BE2C (cell line): ENCODE data around the gene LRRC53.

Experiments
- DNase-seq: peaks from one replicate; pipeline ENCODE4 v3.0.0-alpha.2; 2020
- H3K27me3 ChIP-seq: fragments of 250-450 bp; sonication (Bioruptor Pico); 2 replicates; pipeline ENCODE4 v1.5.1; 2020; ENCODE audit warnings: mild to moderate bottlenecking
- H3K36me3 ChIP-seq: fragments of 250-450 bp; sonication (Bioruptor Pico); 2 replicates; pipeline ENCODE4 v1.5.1; 2020; ENCODE audit warnings: mild to moderate bottlenecking
- H3K4me1 ChIP-seq: fragments of 250-450 bp; sonication (Bioruptor Pico); 2 replicates; pipeline ENCODE4 v1.5.1; 2020
- H3K4me3 ChIP-seq: 2 replicates; pipeline ENCODE4 v1.5.1; 2011; ENCODE audit warnings: low read depth, low read length
- H3K9me3 ChIP-seq: fragments of 250-450 bp; sonication (Bioruptor Pico); 2 replicates; pipeline ENCODE4 v1.5.1; 2020
- CTCF ChIP-seq: IDR thresholded peaks from 2 replicates; pipeline ENCODE4 v1.5.1; 2012; ENCODE audit warnings: mild to moderate bottlenecking, low read depth, low read length

LRRC53 gene

DNA sequence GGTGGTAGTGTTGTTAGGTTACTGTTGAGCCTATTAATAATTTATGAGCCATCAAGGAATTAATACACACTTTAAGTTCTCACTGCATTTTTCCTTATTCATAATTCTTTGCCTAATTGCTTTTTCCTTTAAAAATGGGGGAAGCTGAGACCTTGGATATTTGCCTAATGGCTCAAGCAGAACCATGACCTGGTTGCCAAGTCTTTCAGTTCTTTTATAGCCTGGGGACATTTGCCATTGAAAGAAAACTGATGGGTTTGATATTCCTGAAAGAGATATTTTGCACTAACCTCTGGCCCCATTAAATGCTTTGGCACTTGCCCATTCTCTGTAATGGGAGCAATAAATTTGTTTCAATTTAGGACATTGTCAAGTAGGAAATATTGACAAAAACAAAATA, 18.5 kb upstream of the LRRC53 start:
- no peaks in the 10 kb centered on the region for H3K27me3 ChIP-seq
- no peaks in the 10 kb centered on the region for H3K4me1 ChIP-seq
- no peak overlapping the region for H3K4me3 ChIP-seq
- H3K9me3 ChIP-seq = no peaks in the 10 kb centered on the region
- H3K36me3 ChIP-seq = no peaks in the 10 kb centered on the region
- no peak for TF ChIP-seq CTCF
- DNase-seq = peak; percentile 10

- H3K4me1 ChIP-seq = no peaks in the 10 kb centered on the region
- no peaks in the 10 kb centered on the region for H3K9me3 ChIP-seq
- no peaks in the 10 kb centered on the region for H3K36me3 ChIP-seq
- no peak for TF ChIP-seq CTCF
- no peaks in the 10 kb centered on the region for H3K27me3 ChIP-seq
- no peak for DNase-seq
- no peak overlapping the region for H3K4me3 ChIP-seq
These were observed 15.7 kb upstream of the LRRC53 start for GRCh38 chr1:74528123-74528522.

GRCh38 chr1:74526708-74527107, 14.3 kb upstream of the LRRC53 start:
- no peak for TF ChIP-seq CTCF
- no peak for DNase-seq
- H3K27me3 ChIP-seq = no peaks in the 10 kb centered on the region

GRCh38 chr1:74523873-74524480, 11.6 kb upstream of the LRRC53 start:
- TF ChIP-seq CTCF = no peak
- Histone ChIP-seq H3K36me3 (no peaks in the 10 kb centered on the region), H3K27me3 (no peaks in the 10 kb centered on the region), H3K4me1 (no peaks in the 10 kb centered on the region), H3K4me3 (no peak overlapping the region), H3K9me3 (no peaks in the 10 kb centered on the region)
- no peak for DNase-seq

More at GRCh38 chr1:74526708-74527107, 14.3 kb upstream of the LRRC53 start:
- no peaks in the 10 kb centered on the region for H3K4me1 ChIP-seq
- H3K4me3 ChIP-seq = no peak overlapping the region
- no peaks in the 10 kb centered on the region for H3K36me3 ChIP-seq
- no peaks in the 10 kb centered on the region for H3K9me3 ChIP-seq

DNA sequence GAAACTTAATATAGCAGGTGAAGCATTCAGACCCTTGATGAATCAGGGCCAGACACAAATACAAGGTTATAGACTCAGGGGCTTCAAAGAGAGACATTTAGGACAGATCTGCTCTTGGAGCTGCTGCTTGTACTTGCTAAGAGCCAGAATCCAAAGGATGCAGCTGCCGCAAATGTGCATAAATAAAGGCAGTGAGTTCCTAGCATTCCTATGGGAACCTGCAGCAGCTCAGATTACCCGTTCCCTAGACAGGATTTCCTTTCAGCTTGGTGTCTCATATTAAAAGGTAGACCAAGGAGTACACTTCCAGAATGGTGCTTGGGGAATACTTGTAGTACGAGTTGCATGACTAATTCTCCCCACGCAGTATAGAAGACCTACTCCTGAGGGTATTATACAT, 9.7 kb upstream of the LRRC53 start:
- Histone ChIP-seq H3K4me1 (no peaks in the 10 kb centered on the region), H3K4me3 (no peak overlapping the region), H3K36me3 (no peaks in the 10 kb centered on the region), H3K9me3 (no peaks in the 10 kb centered on the region), H3K27me3 (no peaks in the 10 kb centered on the region)
- DNase-seq = no peak
- no peak for TF ChIP-seq CTCF

GRCh38 chr1:74517599-74518051, 5.2 kb upstream of the LRRC53 start:
- DNase-seq = no peak
- no peaks in the 10 kb centered on the region for H3K27me3 ChIP-seq
- no peak for TF ChIP-seq CTCF
- H3K36me3 ChIP-seq = no peaks in the 10 kb centered on the region
- H3K4me1 ChIP-seq = no peaks in the 10 kb centered on the region
- H3K4me3 ChIP-seq = no peak overlapping the region
- no peaks in the 10 kb centered on the region for H3K9me3 ChIP-seq
